HG03565 (cell line): ENCODE measurements around the gene GNG7.
"Not testable (repeated sequence)": the region's sequence is repeated elsewhere in the genome, so short reads cannot be mapped to it uniquely, and the experiment has no call there.

Experiments
- ATAC-seq: cut with Tn5 transposase; IDR thresholded peaks from one replicate; pipeline ENCODE4 v1.9.1; 2021; ENCODE audit warnings: mild to moderate bottlenecking, moderate library complexity; ENCODE audit not compliant: unreplicated experiment

GNG7 gene

GRCh38 chr19:2606774-2607173 is 95.7 kb downstream of the GNG7 start:
- not testable (repeated sequence) for ATAC-seq

- ATAC-seq = not testable (repeated sequence)
Measured at GRCh38 chr19:2605889-2606288, 96.6 kb downstream of the GNG7 start.

GRCh38 chr19:2604747-2605329 is 97.7 kb downstream of the GNG7 start:
- ATAC-seq = no peak

GRCh38 chr19:2603334-2603733 is 99.2 kb downstream of the GNG7 start:
- ATAC-seq = no peak

- ATAC-seq = no peak
Measured at GRCh38 chr19:2602391-2603181, 99.9 kb downstream of the GNG7 start.

- ATAC-seq = no peak
Measured at GRCh38 chr19:2600914-2601870, 101.3 kb downstream of the GNG7 start.

GRCh38 chr19:2594319-2594718 is 108.2 kb downstream of the GNG7 start:
- ATAC-seq = no peak

- no peak for ATAC-seq
Measured at GRCh38 chr19:2592824-2593223, 109.7 kb downstream of the GNG7 start.

- no peak for ATAC-seq
Measured at GRCh38 chr19:2591537-2592291, 110.8 kb downstream of the GNG7 start.

- no peak for ATAC-seq
Measured at GRCh38 chr19:2590630-2591399, 111.7 kb downstream of the GNG7 start.

- no peak for ATAC-seq
Measured at GRCh38 chr19:2589441-2589840, 113.1 kb downstream of the GNG7 start.

- no peak for ATAC-seq
Measured at GRCh38 chr19:2588081-2588777, 114.3 kb downstream of the GNG7 start.

GRCh38 chr19:2587001-2587719 is 115.3 kb downstream of the GNG7 start:
- ATAC-seq = no peak

- no peak for ATAC-seq
Measured at GRCh38 chr19:2586196-2586595, 116.3 kb downstream of the GNG7 start.

GRCh38 chr19:2584002-2584401 is 118.5 kb downstream of the GNG7 start:
- ATAC-seq = no peak

GRCh38 chr19:2582984-2583956 is 119.2 kb downstream of the GNG7 start:
- no peak for ATAC-seq

GRCh38 chr19:2580396-2580795 is 122.1 kb downstream of the GNG7 start:
- ATAC-seq = not testable (repeated sequence)
